Skeletal muscle tissue (tissue), 4 donors: Measurements from ENCODE around the gene BABAM2. TPM values are rescaled to one million over a fixed set of nuclear protein-coding genes. Genes with fewer than 3 reads are reported as not detected.

Experiments used
- H3K27ac ChIP-seq: one replicate; pipeline ENCODE4 v1.7.0; 2013; ENCODE audit warnings: mild to moderate bottlenecking, low read depth, low read length, inconsistent platforms
- H3K27me3 ChIP-seq, 3 donors: one replicate each; pipeline ENCODE4 v1.7.0; 2013; ENCODE audit warnings: low read length in 3 of 3; ENCODE audit not compliant: control insufficient read depth in 3 of 3, insufficient read depth in 3 of 3
- H3K36me3 ChIP-seq, 3 donors: one replicate each; pipeline ENCODE4 v1.7.0; 2013; ENCODE audit warnings: low read length in 3 of 3; ENCODE audit not compliant: control insufficient read depth in 3 of 3, insufficient read depth in 3 of 3
- H3K4me1 ChIP-seq, 3 donors: one replicate each; pipeline ENCODE4 v1.7.0; 2013; ENCODE audit warnings: low read length in 3 of 3, mild to moderate bottlenecking in 3 of 3; ENCODE audit not compliant: control insufficient read depth in 3 of 3, insufficient read depth in 3 of 3
- H3K4me3 ChIP-seq, 3 donors: one replicate each; pipeline ENCODE4 v1.7.0; 2013; ENCODE audit warnings: low read length in 3 of 3
- H3K9ac ChIP-seq, 3 donors: one replicate each; pipeline ENCODE4 v1.7.0; 2013; ENCODE audit warnings: low read length in 3 of 3, mild to moderate bottlenecking in 3 of 3, moderate library complexity in 2 of 3, low read depth in 1 of 3
- H3K9me3 ChIP-seq, 3 donors: one replicate each; pipeline ENCODE4 v1.7.0; 2013; ENCODE audit warnings: low read length in 3 of 3; ENCODE audit not compliant: control insufficient read depth in 3 of 3
- total RNA-seq: library from RNA; depleted of rRNA; stranded (reverse); fragments of >200 nt; gene quantifications from one replicate; pipeline ENCODE4 v1.2.3, GENCODE V29; 2014
- donor health status: Osteomylitis.

The BABAM2 gene
- total RNA-seq, 1 donor from 2014 or later = 24.0 TPM

GRCh38 chr2:27954771-27955383 lies 64.3 kb downstream of the BABAM2 start:
- H3K36me3 ChIP-seq = no peaks in the 10 kb centered on the region
- peak overlapping the region in 1 of 3 donors; percentile 4 for H3K9ac ChIP-seq
- H3K4me3 ChIP-seq = no peak overlapping the region
- peak overlapping the region; percentile 63 for H3K27ac ChIP-seq
- H3K9me3 ChIP-seq = no peaks in the 10 kb centered on the region
- no peaks in the 10 kb centered on the region for H3K27me3 ChIP-seq
- H3K4me1 ChIP-seq = peaks cover 26 to 32% (median 27%) of the 10 kb centered on the region in 3 donors

GRCh38 chr2:27955384-27956161 lies 65.0 kb downstream of the BABAM2 start:
- Histone ChIP-seq H3K36me3 (no peaks in the 10 kb centered on the region), H3K4me3 (no peak overlapping the region), H3K27me3 (no peaks in the 10 kb centered on the region), H3K4me1 (peaks cover 31 to 39% (median 33%) of the 10 kb centered on the region in 3 donors), H3K9me3 (no peaks in the 10 kb centered on the region), H3K9ac (no peak overlapping the region), H3K27ac (peak overlapping the region; percentile 63)

- no peaks in the 10 kb centered on the region for H3K9me3 ChIP-seq
- no peaks in the 10 kb centered on the region for H3K36me3 ChIP-seq
- no peak overlapping the region for H3K9ac ChIP-seq
- H3K27ac ChIP-seq = peak overlapping the region; percentile 5
- H3K27me3 ChIP-seq = no peaks in the 10 kb centered on the region
- no peak overlapping the region for H3K4me3 ChIP-seq
- H3K4me1 ChIP-seq = peaks cover 31 to 43% (median 34%) of the 10 kb centered on the region in 3 donors
Observed at GRCh38 chr2:27956888-27957287, 66.4 kb downstream of the BABAM2 start.

DNA sequence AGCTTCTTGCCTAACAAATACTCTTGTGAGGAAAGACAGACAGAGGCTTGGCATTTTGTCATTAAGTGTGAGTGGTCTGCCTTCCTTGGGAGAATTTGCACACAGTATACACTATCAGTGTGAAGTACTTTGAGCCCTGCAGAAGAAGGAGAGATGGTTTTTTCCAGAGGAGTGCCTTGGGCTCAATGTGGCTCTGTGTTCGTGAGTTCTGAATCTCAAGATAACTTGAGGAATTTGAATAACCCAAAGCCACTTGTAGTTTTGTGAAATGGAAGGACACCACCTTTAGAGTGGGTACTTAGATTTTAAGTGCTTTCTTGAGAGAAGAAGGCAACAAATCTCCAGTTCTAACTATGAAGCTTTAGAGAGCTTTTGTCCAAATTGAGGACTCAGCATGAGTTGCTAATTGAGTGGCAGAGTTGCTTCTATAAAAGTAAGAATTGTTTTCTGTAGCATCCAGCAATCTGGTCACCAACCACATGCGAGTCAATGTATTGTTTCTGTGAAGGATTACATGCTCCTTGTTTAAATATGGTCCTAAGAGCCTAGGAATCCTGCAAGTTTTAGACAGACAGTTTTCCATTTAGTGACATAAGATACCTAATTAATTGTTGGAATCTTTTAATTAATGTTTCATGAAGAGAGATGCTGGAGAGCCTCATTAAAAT lies 68.3 kb downstream of the BABAM2 start:
- Histone ChIP-seq H3K4me3 (no peak overlapping the region), H3K9me3 (no peaks in the 10 kb centered on the region), H3K36me3 (no peaks in the 10 kb centered on the region), H3K9ac (no peak overlapping the region), H3K27me3 (no peaks in the 10 kb centered on the region), H3K4me1 (peaks cover 31 to 42% (median 34%) of the 10 kb centered on the region in 3 donors), H3K27ac (peak overlapping the region; percentile 53)

DNA sequence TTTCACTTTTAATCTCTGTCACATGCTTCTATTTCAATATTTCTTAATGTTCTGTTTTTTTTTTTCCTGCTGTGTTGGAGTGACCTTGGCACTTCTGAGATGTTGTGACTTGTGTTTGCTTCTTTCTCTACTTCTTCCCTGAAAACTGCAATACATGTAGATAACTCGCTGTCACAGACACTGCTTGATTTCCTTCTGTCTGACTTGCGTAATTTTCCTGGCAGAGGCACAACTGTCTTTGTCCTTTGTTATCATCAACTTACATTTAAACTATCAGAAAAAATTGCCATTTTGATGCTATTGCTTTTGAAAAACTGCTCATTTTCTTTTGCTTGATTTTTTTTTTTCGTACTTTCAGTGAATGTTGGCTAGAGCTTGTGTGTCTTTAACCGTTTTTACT lies 69.0 kb downstream of the BABAM2 start:
- no peaks in the 10 kb centered on the region for H3K36me3 ChIP-seq
- H3K9ac ChIP-seq = peak overlapping the region in 1 of 3 donors; percentile 51
- no peaks in the 10 kb centered on the region for H3K27me3 ChIP-seq
- H3K27ac ChIP-seq = peak overlapping the region; percentile 53
- H3K4me3 ChIP-seq = no peak overlapping the region
- H3K4me1 ChIP-seq = peaks cover 25 to 35% (median 27%) of the 10 kb centered on the region in 3 donors
- no peaks in the 10 kb centered on the region for H3K9me3 ChIP-seq

- Histone ChIP-seq H3K27me3 (no peaks in the 10 kb centered on the region), H3K4me1 (peaks cover 16 to 28% (median 19%) of the 10 kb centered on the region in 3 donors), H3K9me3 (no peaks in the 10 kb centered on the region), H3K27ac (peak overlapping the region; percentile 53), H3K36me3 (no peaks in the 10 kb centered on the region), H3K9ac (no peak overlapping the region), H3K4me3 (no peak overlapping the region)
Observed at GRCh38 chr2:27960237-27960912, 69.8 kb downstream of the BABAM2 start.

DNA sequence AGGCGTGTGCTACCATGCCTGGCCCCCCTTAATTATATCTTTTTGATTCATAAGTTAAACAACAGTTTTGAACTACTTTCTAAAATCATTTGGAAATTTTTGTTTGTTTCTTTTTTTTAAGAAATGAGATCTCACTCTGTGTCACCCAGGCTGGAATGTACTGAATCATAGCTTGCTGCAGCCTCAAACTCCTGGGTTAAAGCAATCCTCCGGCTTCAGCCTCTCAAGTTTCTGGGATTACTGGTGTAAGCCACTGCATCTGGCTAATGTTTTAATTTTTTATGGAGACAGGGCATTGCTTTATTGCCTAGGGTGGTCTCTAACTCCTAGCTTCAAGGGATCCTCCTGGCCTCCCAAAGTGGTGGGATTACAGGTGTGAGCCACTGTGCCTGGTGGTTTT lies 71.5 kb downstream of the BABAM2 start:
- H3K27me3 ChIP-seq = no peaks in the 10 kb centered on the region
- no peak overlapping the region for H3K4me3 ChIP-seq
- no peaks in the 10 kb centered on the region for H3K36me3 ChIP-seq
- no peak overlapping the region for H3K9ac ChIP-seq
- peaks cover 16 to 27% (median 20%) of the 10 kb centered on the region in 3 donors for H3K4me1 ChIP-seq
- no peak overlapping the region for H3K27ac ChIP-seq
- H3K9me3 ChIP-seq = no peaks in the 10 kb centered on the region

DNA sequence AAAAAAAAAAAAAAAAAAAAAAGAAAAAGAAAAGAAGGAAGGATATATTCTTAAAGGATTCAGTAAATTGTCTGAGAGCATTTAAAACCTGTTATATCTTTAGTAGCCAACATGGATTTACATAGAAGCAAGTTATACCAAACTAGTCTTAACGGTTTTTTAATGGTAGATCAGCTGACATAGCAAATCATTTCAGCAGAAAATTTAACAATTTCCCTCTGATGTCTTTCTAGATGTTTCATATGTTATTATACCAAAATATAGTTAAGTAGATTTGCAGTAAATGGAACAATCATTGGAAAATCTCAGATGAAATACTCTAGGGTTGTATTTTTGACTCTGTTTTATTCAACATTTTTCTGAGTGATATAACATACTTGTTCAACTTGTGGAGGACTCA lies 72.9 kb downstream of the BABAM2 start:
- H3K9ac ChIP-seq = no peak overlapping the region
- no peaks in the 10 kb centered on the region for H3K27me3 ChIP-seq
- peaks cover 16 to 23% (median 22%) of the 10 kb centered on the region in 3 donors for H3K4me1 ChIP-seq
- no peaks in the 10 kb centered on the region for H3K36me3 ChIP-seq
- no peak overlapping the region for H3K27ac ChIP-seq
- H3K4me3 ChIP-seq = no peak overlapping the region
- no peaks in the 10 kb centered on the region for H3K9me3 ChIP-seq

GRCh38 chr2:27964067-27964466 lies 73.5 kb downstream of the BABAM2 start:
- Histone ChIP-seq H3K9me3 (no peaks in the 10 kb centered on the region), H3K36me3 (no peaks in the 10 kb centered on the region), H3K9ac (no peak overlapping the region), H3K27ac (no peak overlapping the region), H3K4me3 (no peak overlapping the region), H3K4me1 (peaks cover 16 to 23% (median 22%) of the 10 kb centered on the region in 3 donors), H3K27me3 (no peaks in the 10 kb centered on the region)
